Endothelial cell of umbilical vein (primary cell): ENCODE results near the gene C22orf23. TPM values are rescaled to one million over a fixed set of nuclear protein-coding genes. Genes with fewer than 3 reads are reported as not detected.

Experiments used
- BruUV-seq: library from RNA; stranded (reverse); fragments of 400-500 nt; replicated peaks from 2 replicates; lab custom pipeline; 2021; lab: Mats Ljungman, UMichigan
- CTCF ChIA-PET: fragments of 300-600, 350-600 bp; sonication (Branson Sonifier 250); formaldehyde crosslinking; loops from one replicate; lab custom pipeline; 2021; ENCODE audit warnings: antibody characterized with exemption, inconsistent platforms; lab: Charles Lee
- POLR2A ChIA-PET: fragments of 300-600, 350-600 bp; sonication (Branson Sonifier 250); formaldehyde crosslinking; loops from one replicate; lab custom pipeline; 2021; ENCODE audit warnings: antibody characterized with exemption, inconsistent platforms; lab: Charles Lee
- DNase-seq: peaks from one replicate; pipeline ENCODE4 v3.0.0-alpha.2; 2011; ENCODE audit warnings: low read depth, low spot score
- FAIRE-seq: peaks from 2 replicates; lab custom pipeline; 2011; peaks lifted over from hg19 to GRCh38; lab: Jason Lieb, UNC
- H2AFZ ChIP-seq: 2 replicates; pipeline ENCODE4 v1.6.0; 2012; ENCODE audit warnings: low read depth, low read length, control low read depth, inconsistent platforms
- H3K27ac ChIP-seq: 2 replicates; pipeline ENCODE4 v1.5.1; 2011; ENCODE audit warnings: low read depth, mild to moderate bottlenecking, control low read depth, low read length, moderate library complexity; ENCODE audit not compliant: insufficient read depth
- H3K27me3 ChIP-seq, 2 experiments: 2 replicates each; pipeline versions ENCODE4 v1.6.0 to v1.6.1; 2011; ENCODE audit warnings: low read length in 2 of 2, mixed read lengths in 1 of 2; ENCODE audit not compliant: control insufficient read depth in 2 of 2, insufficient read depth in 2 of 2
- H3K36me3 ChIP-seq, 2 experiments: 2 replicates in 1 of 2; 3 replicates in 1 of 2; pipeline ENCODE4 v1.5.1; 2011; ENCODE audit warnings: low read length in 2 of 2, mild to moderate bottlenecking in 1 of 2, moderate library complexity in 1 of 2; ENCODE audit not compliant: control insufficient read depth in 2 of 2, insufficient read depth in 2 of 2; ENCODE audit errors: extremely low read depth in 1 of 2
- H3K4me1 ChIP-seq: 3 replicates; pipeline ENCODE4 v1.5.1; 2011; ENCODE audit warnings: mild to moderate bottlenecking, low read length; ENCODE audit not compliant: control insufficient read depth, insufficient read depth; ENCODE audit errors: extremely low read depth
- H3K4me2 ChIP-seq: 2 replicates; pipeline ENCODE4 v1.6.1; 2011; ENCODE audit warnings: low read length, control low read depth, mixed read lengths; ENCODE audit not compliant: insufficient read depth
- H3K4me3 ChIP-seq, 3 experiments: fragments of 200-600 bp in 1 of 3; sonication (generic), shearing (Covaris generic) in 1 of 3; replicated peaks in 1 of 3; 2 replicates each; pipeline ENCODE4 v1.5.1; 2011 to 2016; ENCODE audit warnings: control low read depth in 3 of 3, low read length in 3 of 3, mild to moderate bottlenecking in 2 of 3, inconsistent platforms in 1 of 3, low read depth in 1 of 3, moderate library complexity in 1 of 3; ENCODE audit not compliant: insufficient read depth in 1 of 3
- H3K79me2 ChIP-seq: 2 replicates; pipeline ENCODE4 v1.6.0; 2012; ENCODE audit warnings: low read length, inconsistent platforms; ENCODE audit not compliant: control insufficient read depth, insufficient read depth
- H3K9ac ChIP-seq: replicated peaks from 2 replicates; pipeline ENCODE3; 2011; ENCODE audit warnings: low read length, control low read depth; ENCODE audit not compliant: insufficient read depth; ENCODE audit errors: extremely low read depth
- H3K9me1 ChIP-seq: replicated peaks from 3 replicates; pipeline ENCODE4 v1.6.0; 2011; ENCODE audit warnings: mild to moderate bottlenecking, low read length; ENCODE audit not compliant: control insufficient read depth, insufficient read depth; ENCODE audit errors: extremely low read depth
- H3K9me3 ChIP-seq: replicated peaks from 2 replicates; pipeline ENCODE4 v1.5.1; 2012; ENCODE audit warnings: low read length, inconsistent platforms; ENCODE audit not compliant: control insufficient read depth, insufficient read depth
- H4K20me1 ChIP-seq: replicated peaks from 2 replicates; pipeline ENCODE3; 2011; ENCODE audit warnings: mild to moderate bottlenecking, low read length; ENCODE audit not compliant: control insufficient read depth, insufficient read depth; ENCODE audit errors: extremely low read depth
- CTCF ChIP-seq, 2 donors: IDR thresholded peaks; 1 replicate in 1 of 2; 2 replicates in 1 of 2; pipeline ENCODE4 v1.5.1; 2011; ENCODE audit warnings: low read length in 2 of 2, mild to moderate bottlenecking in 2 of 2, moderate library complexity in 2 of 2, control low read depth in 1 of 2, inconsistent platforms in 1 of 2, low read depth in 1 of 2; ENCODE audit not compliant: insufficient read depth in 1 of 2; ENCODE audit errors: extremely low read depth in 1 of 2
- EZH2 ChIP-seq: IDR thresholded peaks from 2 replicates; pipeline ENCODE4 v1.6.1; 2012; ENCODE audit warnings: borderline replicate concordance, low read depth, mild to moderate bottlenecking, moderate library complexity, low read length, inconsistent platforms; ENCODE audit not compliant: severe bottlenecking
- FOS ChIP-seq: IDR thresholded peaks from 2 replicates; pipeline ENCODE4 v1.6.1; 2011; ENCODE audit warnings: mild to moderate bottlenecking, low read length, moderate library complexity, borderline replicate concordance; ENCODE audit not compliant: insufficient read depth
- GATA2 ChIP-seq: IDR thresholded peaks from 2 replicates; pipeline ENCODE4 v1.7.0; 2011; ENCODE audit warnings: low read depth, mild to moderate bottlenecking, moderate library complexity, mixed read lengths, low read length; ENCODE audit not compliant: insufficient read length, insufficient read depth
- JUN ChIP-seq: IDR thresholded peaks from 2 replicates; pipeline ENCODE4 v1.6.1; 2011; ENCODE audit warnings: borderline replicate concordance, low read depth; ENCODE audit not compliant: insufficient read length, insufficient read depth
- MAX ChIP-seq: IDR thresholded peaks from 2 replicates; pipeline ENCODE4 v1.6.1; 2011; ENCODE audit not compliant: insufficient read depth, insufficient read length
- MYC ChIP-seq: IDR thresholded peaks from one replicate; pipeline ENCODE4 v1.6.1; 2011; ENCODE audit warnings: mild to moderate bottlenecking, low read depth, low read length
- POLR2A ChIP-seq: IDR thresholded peaks from 2 replicates; pipeline ENCODE4 v1.6.1; 2012; ENCODE audit warnings: low read depth, mild to moderate bottlenecking, control low read depth, low read length
- POLR2AphosphoS5 ChIP-seq: IDR thresholded peaks from 2 replicates; pipeline ENCODE4 v1.6.1; 2012; ENCODE audit warnings: low read depth, mild to moderate bottlenecking, control low read depth, low read length, moderate library complexity; ENCODE audit not compliant: insufficient read depth
- dilution Hi-C: fragments of 300-500 bp; cut with MboI; formaldehyde crosslinking; loops from one replicate; pipeline ENCODE4 v1.15.0; 2019; ENCODE audit warnings: low sequenced_read_pairs; ENCODE audit not compliant: extremely low pct_ligation_motif_present
- intact Hi-C: fragments of 100-400 bp; cut with micrococcal nuclease; formaldehyde crosslinking; loops from one replicate; pipeline ENCODE4 v1.10.0; 2022
- polyA plus RNA-seq, 4 experiments: library from polyadenylated mRNA; depleted of rRNA in 3 of 4; stranded (reverse) in 3 of 4; unstranded in 1 of 4; fragments of >200 nt; gene quantifications; 2 replicates each; pipeline versions ENCODE4 v1.2.1 to v1.2.3, GENCODE V29; 2011 to 2012; ENCODE audit warnings: missing spikeins in 1 of 4
- total RNA-seq: library from RNA; stranded (reverse); gene quantifications from 2 replicates; pipeline ENCODE4 v1.2.3, GENCODE V29; 2021

Gene C22orf23
- total and polyA plus RNA-seq, 2 donors (not counting 3 experiments of a cell fraction or from before 2014, with no cell fraction given): 0.23 to 0.44 TPM

GRCh38 chr22:37971475-37972434, 18.4 kb upstream of the C22orf23 start:
- Histone ChIP-seq H3K36me3 (peaks cover 6 to 16% of the 10 kb centered on the region in 2 experiments), H3K9ac (no peak overlapping the region), H3K4me2 (no peak overlapping the region), H3K4me1 (no peaks in the 10 kb centered on the region), H3K4me3 (no peak overlapping the region), H3K27ac (no peak overlapping the region), H4K20me1 (no peaks in the 10 kb centered on the region), H2AFZ (no peak overlapping the region), H3K79me2 (no peaks in the 10 kb centered on the region), H3K9me3 (no peaks in the 10 kb centered on the region), H3K27me3 (no peaks in the 10 kb centered on the region), H3K9me1 (no peaks in the 10 kb centered on the region)
- dilution Hi-C loops: no loop called here
- BruUV-seq: no TSS peak
- ChIA-PET CTCF (interaction anchor here (0.8 to 1.8 kb wide), 5 partner anchors 8 to 154 kb away, joined by 3 to 4 read pairs (median 3); no protein-coding TSS in a partner anchor), POLR2A (no interaction called here)
- DNase-seq (no peak), FAIRE-seq (no peak)
- intact Hi-C loops: no loop called here
- TF ChIP-seq POLR2A: no peak
- no peak for TF ChIP-seq GATA2
- TF ChIP-seq MYC: no peak
- TF ChIP-seq JUN: no peak
- TF ChIP-seq POLR2AphosphoS5: no peak

- no peaks in the 10 kb centered on the region for H3K27me3 ChIP-seq
- FAIRE-seq (no peak), DNase-seq (no peak)
- H3K36me3 ChIP-seq: peaks cover 6 to 17% of the 10 kb centered on the region in 2 experiments
- intact Hi-C loops (no loop called here), dilution Hi-C loops (no loop called here)
- H3K79me2 ChIP-seq: peaks cover 2% of the 10 kb centered on the region
- H3K9ac ChIP-seq: no peak overlapping the region
- H2AFZ ChIP-seq: no peak overlapping the region
- TF ChIP-seq CTCF (IDR thresholded peaks at IDR 0.05; ENCODE audit: extremely low read depth in 1 of 2, insufficient read depth in 1 of 2, low read depth in 1 of 2, low read length in 2 of 2): no peak
- TF ChIP-seq MAX: no peak
- no peak for TF ChIP-seq GATA2
- TF ChIP-seq EZH2: no peak
- no peak for TF ChIP-seq POLR2A
- TF ChIP-seq POLR2AphosphoS5: no peak
- TF ChIP-seq MYC: no peak
- no peak for TF ChIP-seq FOS
- TF ChIP-seq JUN: no peak
- H3K9me3 ChIP-seq: no peaks in the 10 kb centered on the region
- no peak overlapping the region for H3K4me3 ChIP-seq
- H4K20me1 ChIP-seq: no peaks in the 10 kb centered on the region
- ChIA-PET CTCF (interaction anchor here (1.1 to 1.4 kb wide), 2 partner anchors 16 to 84 kb away, joined by 3 to 4 read pairs; no protein-coding TSS in a partner anchor), POLR2A (no interaction called here)
- no peak overlapping the region for H3K27ac ChIP-seq
- H3K4me2 ChIP-seq: no peak overlapping the region
- no TSS peak for BruUV-seq
- H3K4me1 ChIP-seq: no peaks in the 10 kb centered on the region
- H3K9me1 ChIP-seq: no peaks in the 10 kb centered on the region
These were observed 17.5 kb upstream of the C22orf23 start for GRCh38 chr22:37970864-37971263.
